GM18526 (cell line): Measurements from ENCODE around the gene WSCD1.

ENCODE experiments used
- POLR2A ChIP-seq: IDR thresholded peaks from 3 replicates; pipeline ENCODE4 v1.6.1; 2011; ENCODE audit not compliant: insufficient read length; ENCODE audit errors: extremely low read depth

Gene WSCD1

GRCh38 chr17:6047966-6048365 is 22.2 kb upstream of the WSCD1 start:
- no peak for TF ChIP-seq POLR2A

- no peak for TF ChIP-seq POLR2A
Measured at GRCh38 chr17:6048486-6048885, 21.7 kb upstream of the WSCD1 start.

GRCh38 chr17:6052926-6053325 is 17.3 kb upstream of the WSCD1 start:
- TF ChIP-seq POLR2A: no peak

- TF ChIP-seq POLR2A: no peak
Measured at GRCh38 chr17:6054372-6054771, 15.8 kb upstream of the WSCD1 start.

GRCh38 chr17:6056104-6056503 is 14.1 kb upstream of the WSCD1 start:
- TF ChIP-seq POLR2A: no peak

GRCh38 chr17:6057562-6057961 is 12.6 kb upstream of the WSCD1 start:
- TF ChIP-seq POLR2A: no peak

GRCh38 chr17:6059406-6059805 is 10.8 kb upstream of the WSCD1 start:
- TF ChIP-seq POLR2A: no peak

- TF ChIP-seq POLR2A: no peak
Measured at GRCh38 chr17:6061290-6061689, 8.9 kb upstream of the WSCD1 start.

- no peak for TF ChIP-seq POLR2A
Measured at GRCh38 chr17:6064868-6065267, 5.3 kb upstream of the WSCD1 start.

GRCh38 chr17:6065351-6065750 is 4.8 kb upstream of the WSCD1 start:
- no peak for TF ChIP-seq POLR2A

- TF ChIP-seq POLR2A: no peak
Measured at GRCh38 chr17:6066183-6066948, 3.8 kb upstream of the WSCD1 start.

GRCh38 chr17:6067060-6067459 is 3.1 kb upstream of the WSCD1 start:
- TF ChIP-seq POLR2A: no peak

GRCh38 chr17:6070430-6070912 is 292 bp downstream of the WSCD1 start:
- no peak for TF ChIP-seq POLR2A

- no peak for TF ChIP-seq POLR2A
Measured at GRCh38 chr17:6070913-6071511, 833 bp downstream of the WSCD1 start.

GRCh38 chr17:6071528-6072065 is 1.4 kb downstream of the WSCD1 start:
- TF ChIP-seq POLR2A: no peak

- no peak for TF ChIP-seq POLR2A
Measured at GRCh38 chr17:6072157-6072556, 2.0 kb downstream of the WSCD1 start.
